ENCODE results near the gene GYG2.
"Not testable (repeated sequence)": the region's sequence is repeated elsewhere in the genome, so short reads cannot be mapped to it uniquely, and the experiment has no call there.

GRCh38 chrX:2804858-2805257 is 23.9 kb upstream of the GYG2 start:
- not testable (repeated sequence) for TF ChIP-seq CTCF, POLR2AphosphoS5, POLR2A (IDR thresholded peaks at IDR 0.05)

Data from prostate gland (tissue), 2 donors.